PFSK-1 (cell line): ENCODE results near the gene GLYATL3.

ENCODE experiments used
- FOXP2 ChIP-seq: optimal IDR thresholded peaks from 2 replicates; pipeline ENCODE3; 2011; ENCODE audit warnings: borderline replicate concordance, control low read depth, inconsistent platforms; ENCODE audit not compliant: insufficient read depth; ENCODE audit errors: extremely low read length, extremely low read depth
- POLR2AphosphoS5 ChIP-seq: IDR thresholded peaks from 2 replicates; pipeline ENCODE4 v1.6.1; 2012; ENCODE audit warnings: low read depth, mild to moderate bottlenecking, control low read depth, low read length, moderate library complexity
- REST ChIP-seq, 2 experiments: IDR thresholded peaks; 2 replicates each; pipeline versions ENCODE4 v1.6.1 to v1.8.0; 2011 to 2012; ENCODE audit warnings: low read depth in 2 of 2, low read length in 2 of 2, control low read depth in 1 of 2, inconsistent platforms in 1 of 2, mild to moderate bottlenecking in 1 of 2, moderate library complexity in 1 of 2; ENCODE audit not compliant: insufficient read depth in 1 of 2
- SIN3A ChIP-seq: IDR thresholded peaks from 2 replicates; pipeline ENCODE4 v1.6.1; 2012; ENCODE audit warnings: mild to moderate bottlenecking, low read length, moderate library complexity, borderline replicate concordance; ENCODE audit not compliant: insufficient read depth
- TAF1 ChIP-seq: IDR thresholded peaks from 2 replicates; pipeline ENCODE4 v1.6.1; 2012; ENCODE audit warnings: low read length, control low read depth, borderline replicate concordance; ENCODE audit not compliant: insufficient read depth

GLYATL3 gene

GRCh38 chr6:49527320-49527719 lies 27.6 kb downstream of the GLYATL3 start:
- no peak for TF ChIP-seq FOXP2
- no peak for TF ChIP-seq SIN3A
- no peak for TF ChIP-seq POLR2AphosphoS5
- TF ChIP-seq REST (IDR thresholded peaks at IDR 0.05; ENCODE audit: insufficient read depth in 1 of 2, low read depth in 2 of 2, low read length in 2 of 2) = no peak

- TF ChIP-seq TAF1 (no peak), SIN3A (no peak), FOXP2 (no peak), REST (IDR thresholded peaks at IDR 0.05; ENCODE audit: insufficient read depth in 1 of 2, low read depth in 2 of 2, low read length in 2 of 2) (no peak), POLR2AphosphoS5 (no peak)
Observed at GRCh38 chr6:49528571-49528970, 28.8 kb downstream of the GLYATL3 start.

GRCh38 chr6:49530141-49530776 lies 30.5 kb downstream of the GLYATL3 start:
- TF ChIP-seq TAF1 = no peak

GRCh38 chr6:49531774-49532569 lies 32.2 kb downstream of the GLYATL3 start:
- TF ChIP-seq SIN3A (no peak), TAF1 (no peak), REST (IDR thresholded peaks at IDR 0.05; ENCODE audit: insufficient read depth in 1 of 2, low read depth in 2 of 2, low read length in 2 of 2) (no peak), POLR2AphosphoS5 (no peak), FOXP2 (no peak)

GRCh38 chr6:49535795-49536194 lies 36.1 kb downstream of the GLYATL3 start:
- TF ChIP-seq TAF1 = no peak
- TF ChIP-seq FOXP2 = no peak
- no peak for TF ChIP-seq REST (IDR thresholded peaks at IDR 0.05; ENCODE audit: insufficient read depth in 1 of 2, low read depth in 2 of 2, low read length in 2 of 2)
- no peak for TF ChIP-seq SIN3A
- no peak for TF ChIP-seq POLR2AphosphoS5
